ENCODE results near the gene PRKAR2A.

Gene PRKAR2A

GRCh38 chr3:48759071-48759470 lies 88.6 kb downstream of the PRKAR2A start:
- no peaks in the 10 kb centered on the region for H3K4me1 ChIP-seq (ENCODE audit: insufficient read depth, low read length, poor library complexity, severe bottlenecking)
- H4K20me1 ChIP-seq (ENCODE audit: insufficient read depth, low read length, poor library complexity, severe bottlenecking), result no peaks in the 10 kb centered on the region
- no peak overlapping the region for H3K4me3 ChIP-seq (ENCODE audit: low read length, poor library complexity, severe bottlenecking)
- H3K27me3 ChIP-seq (ENCODE audit: insufficient read depth, low read length, poor library complexity, severe bottlenecking), result no peaks in the 10 kb centered on the region
- no peak overlapping the region for H3K4me2 ChIP-seq (ENCODE audit: low read depth, low read length, poor library complexity, severe bottlenecking)
- H3K9me2 ChIP-seq (replicated peaks; ENCODE audit: low read depth, low read length), result no peaks in the 10 kb centered on the region
- H3K36me3 ChIP-seq (ENCODE audit: insufficient read depth, low read length), result no peaks in the 10 kb centered on the region
- no peaks in the 10 kb centered on the region for H3F3A ChIP-seq (ENCODE audit: low read depth)
- no peak overlapping the region for H2AFZ ChIP-seq (ENCODE audit: low read length)
- no peak for TF ChIP-seq EZH2phosphoT487 (IDR thresholded peaks at IDR 0.05; ENCODE audit: borderline replicate concordance)
- TF ChIP-seq, protein P1, sequence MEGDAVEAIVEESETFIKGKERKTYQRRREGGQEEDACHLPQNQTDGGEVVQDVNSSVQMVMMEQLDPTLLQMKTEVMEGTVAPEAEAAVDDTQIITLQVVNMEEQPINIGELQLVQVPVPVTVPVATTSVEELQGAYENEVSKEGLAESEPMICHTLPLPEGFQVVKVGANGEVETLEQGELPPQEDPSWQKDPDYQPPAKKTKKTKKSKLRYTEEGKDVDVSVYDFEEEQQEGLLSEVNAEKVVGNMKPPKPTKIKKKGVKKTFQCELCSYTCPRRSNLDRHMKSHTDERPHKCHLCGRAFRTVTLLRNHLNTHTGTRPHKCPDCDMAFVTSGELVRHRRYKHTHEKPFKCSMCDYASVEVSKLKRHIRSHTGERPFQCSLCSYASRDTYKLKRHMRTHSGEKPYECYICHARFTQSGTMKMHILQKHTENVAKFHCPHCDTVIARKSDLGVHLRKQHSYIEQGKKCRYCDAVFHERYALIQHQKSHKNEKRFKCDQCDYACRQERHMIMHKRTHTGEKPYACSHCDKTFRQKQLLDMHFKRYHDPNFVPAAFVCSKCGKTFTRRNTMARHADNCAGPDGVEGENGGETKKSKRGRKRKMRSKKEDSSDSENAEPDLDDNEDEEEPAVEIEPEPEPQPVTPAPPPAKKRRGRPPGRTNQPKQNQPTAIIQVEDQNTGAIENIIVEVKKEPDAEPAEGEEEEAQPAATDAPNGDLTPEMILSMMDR (conservative IDR thresholded peaks at IDR 0.05; ENCODE audit: low read length), result no peak
- H3K79me2 ChIP-seq (ENCODE audit: insufficient read depth, low read length), result no peaks in the 10 kb centered on the region
- no peaks in the 10 kb centered on the region for H3K9me3 ChIP-seq (ENCODE audit: insufficient read depth, low read depth, low read length)
- H3K9ac ChIP-seq (ENCODE audit: low read depth, low read length, poor library complexity, severe bottlenecking), result no peak overlapping the region

GRCh38 chr3:48756640-48757039 lies 91.0 kb downstream of the PRKAR2A start:
- H2AFZ ChIP-seq (ENCODE audit: low read length), result no peak overlapping the region
- H3K9me2 ChIP-seq (replicated peaks; ENCODE audit: low read depth, low read length), result no peaks in the 10 kb centered on the region
- no peak overlapping the region for H3K9ac ChIP-seq (ENCODE audit: low read depth, low read length, poor library complexity, severe bottlenecking)
- no peak overlapping the region for H3K4me2 ChIP-seq (ENCODE audit: low read depth, low read length, poor library complexity, severe bottlenecking)
- no peaks in the 10 kb centered on the region for H4K20me1 ChIP-seq (ENCODE audit: insufficient read depth, low read length, poor library complexity, severe bottlenecking)
- TF ChIP-seq, protein P1 (conservative IDR thresholded peaks at IDR 0.05; ENCODE audit: low read length), result no peak
- no peak for TF ChIP-seq EZH2phosphoT487 (IDR thresholded peaks at IDR 0.05; ENCODE audit: borderline replicate concordance)
- no peaks in the 10 kb centered on the region for H3K9me3 ChIP-seq (ENCODE audit: insufficient read depth, low read depth, low read length)
- no peaks in the 10 kb centered on the region for H3F3A ChIP-seq (ENCODE audit: low read depth)
- H3K4me1 ChIP-seq (ENCODE audit: insufficient read depth, low read length, poor library complexity, severe bottlenecking), result no peaks in the 10 kb centered on the region
- no peaks in the 10 kb centered on the region for H3K79me2 ChIP-seq (ENCODE audit: insufficient read depth, low read length)
- no peaks in the 10 kb centered on the region for H3K27me3 ChIP-seq (ENCODE audit: insufficient read depth, low read length, poor library complexity, severe bottlenecking)
- H3K36me3 ChIP-seq (ENCODE audit: insufficient read depth, low read length), result no peaks in the 10 kb centered on the region
- no peak overlapping the region for H3K4me3 ChIP-seq (ENCODE audit: low read length, poor library complexity, severe bottlenecking)

DNA sequence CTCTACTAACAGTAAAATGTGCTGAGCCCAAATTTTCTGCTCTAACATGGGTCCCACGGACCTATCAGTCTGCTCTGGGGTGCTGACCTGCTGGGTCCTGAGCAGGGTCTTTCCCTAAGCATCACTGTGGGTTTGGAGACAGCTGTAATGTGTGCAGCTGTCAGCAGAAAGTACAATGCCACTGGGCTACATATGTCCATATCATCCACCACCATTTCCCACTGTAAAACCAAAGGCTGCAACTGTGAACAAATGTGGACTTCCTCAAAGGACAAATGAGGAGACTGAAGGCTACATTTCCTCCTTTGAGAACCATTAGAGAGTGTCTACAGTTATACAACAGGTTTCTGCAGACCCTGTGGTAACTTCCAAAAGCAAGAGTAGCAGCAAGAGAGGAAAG lies 96.8 kb downstream of the PRKAR2A start:
- no peak overlapping the region for H2AFZ ChIP-seq (ENCODE audit: low read length)
- no peaks in the 10 kb centered on the region for H3K4me1 ChIP-seq (ENCODE audit: insufficient read depth, low read length, poor library complexity, severe bottlenecking)
- H3K4me2 ChIP-seq (ENCODE audit: low read depth, low read length, poor library complexity, severe bottlenecking), result no peak overlapping the region
- no peak for TF ChIP-seq EZH2phosphoT487 (IDR thresholded peaks at IDR 0.05; ENCODE audit: borderline replicate concordance)
- TF ChIP-seq, protein P1 (conservative IDR thresholded peaks at IDR 0.05; ENCODE audit: low read length), result no peak
- no peaks in the 10 kb centered on the region for H4K20me1 ChIP-seq (ENCODE audit: insufficient read depth, low read length, poor library complexity, severe bottlenecking)
- no peaks in the 10 kb centered on the region for H3K27me3 ChIP-seq (ENCODE audit: insufficient read depth, low read length, poor library complexity, severe bottlenecking)
- no peaks in the 10 kb centered on the region for H3K9me3 ChIP-seq (ENCODE audit: insufficient read depth, low read depth, low read length)
- no peaks in the 10 kb centered on the region for H3F3A ChIP-seq (ENCODE audit: low read depth)
- no peak overlapping the region for H3K4me3 ChIP-seq (ENCODE audit: low read length, poor library complexity, severe bottlenecking)
- no peaks in the 10 kb centered on the region for H3K79me2 ChIP-seq (ENCODE audit: insufficient read depth, low read length)
- no peaks in the 10 kb centered on the region for H3K9me2 ChIP-seq (replicated peaks; ENCODE audit: low read depth, low read length)
- no peaks in the 10 kb centered on the region for H3K36me3 ChIP-seq (ENCODE audit: insufficient read depth, low read length)
- H3K9ac ChIP-seq (ENCODE audit: low read depth, low read length, poor library complexity, severe bottlenecking), result no peak overlapping the region
